ENCODE results near the gene CDH20.

Gene CDH20

GRCh38 chr18:61551586-61551985 is 218.4 kb downstream of the CDH20 start:
- Histone ChIP-seq H3K4me1 (ENCODE audit: control insufficient read depth, insufficient read depth, low read depth, low read length) (no peaks in the 10 kb centered on the region), H3K18ac (ENCODE audit: low read depth in 1 of 2, low read length in 2 of 2) (no peak overlapping the region), H3K9ac (ENCODE audit: low read length) (no peak overlapping the region), H3K27ac (ENCODE audit: low read length, poor library complexity, severe bottlenecking) (no peak overlapping the region), H2BK5ac (ENCODE audit: low read depth, low read length, poor library complexity, severe bottlenecking) (no peak overlapping the region), H3K23ac (ENCODE audit: low read length in 2 of 2) (no peak overlapping the region), H2BK15ac (ENCODE audit: low read depth, poor library complexity, severe bottlenecking) (no peak overlapping the region), H3K4me3 (ENCODE audit: insufficient read depth in 1 of 2, low read depth in 1 of 2, low read length in 2 of 2) (no peak overlapping the region), H2AK5ac (ENCODE audit: low read length, severe bottlenecking) (no peak overlapping the region), H2BK12ac (ENCODE audit: low read length in 2 of 2) (no peak overlapping the region), H3K4ac (ENCODE audit: low read depth in 1 of 2, low read length in 2 of 2) (no peak overlapping the region), H3K4me2 (ENCODE audit: low read length, poor library complexity, severe bottlenecking) (no peak overlapping the region), H4K8ac (ENCODE audit: low read length) (no peak overlapping the region), H3K36me3 (ENCODE audit: control insufficient read depth in 1 of 2, insufficient read depth in 2 of 2, low read depth in 1 of 2, low read length in 2 of 2) (peaks cover 0 to 8% of the 10 kb centered on the region in 2 experiments), H3K14ac (ENCODE audit: low read length in 2 of 2) (no peak overlapping the region), H2AFZ (ENCODE audit: low read depth, low read length) (no peak overlapping the region), H3K27me3 (ENCODE audit: control insufficient read depth in 1 of 2, insufficient read depth in 1 of 2, low read length in 2 of 2) (peaks cover 0 to 5% of the 10 kb centered on the region in 2 experiments), H3K79me1 (replicated peaks; ENCODE audit: low read length, poor library complexity, severe bottlenecking) (no peaks in the 10 kb centered on the region), H4K91ac (ENCODE audit: low read length) (no peak overlapping the region), H3K9me3 (ENCODE audit: control insufficient read depth, low read length) (no peaks in the 10 kb centered on the region), H2BK120ac (ENCODE audit: low read depth, low read length) (no peak overlapping the region)
- DNase-seq = peak; percentile 88
- 18% methylated on average over 3 of the region's 5 CpGs for WGBS

GRCh38 chr18:61553045-61553659 is 219.9 kb downstream of the CDH20 start:
- H4K8ac ChIP-seq (ENCODE audit: low read length) = no peak overlapping the region
- H3K23ac ChIP-seq (ENCODE audit: low read length in 2 of 2) = no peak overlapping the region
- no peak overlapping the region for H2AK5ac ChIP-seq (ENCODE audit: low read length, severe bottlenecking)
- no peak overlapping the region for H4K91ac ChIP-seq (ENCODE audit: low read length)
- H3K27me3 ChIP-seq (ENCODE audit: control insufficient read depth in 1 of 2, insufficient read depth in 1 of 2, low read length in 2 of 2) = peaks cover 0 to 5% of the 10 kb centered on the region in 2 experiments
- DNase-seq = no peak
- H2BK120ac ChIP-seq (ENCODE audit: low read depth, low read length) = no peak overlapping the region
- H3K4me1 ChIP-seq (ENCODE audit: control insufficient read depth, insufficient read depth, low read depth, low read length) = no peaks in the 10 kb centered on the region
- no peak overlapping the region for H3K4me2 ChIP-seq (ENCODE audit: low read length, poor library complexity, severe bottlenecking)
- no peak overlapping the region for H3K27ac ChIP-seq (ENCODE audit: low read length, poor library complexity, severe bottlenecking)
- no peak overlapping the region for H2BK15ac ChIP-seq (ENCODE audit: low read depth, poor library complexity, severe bottlenecking)
- no peak overlapping the region for H3K18ac ChIP-seq (ENCODE audit: low read depth in 1 of 2, low read length in 2 of 2)
- no peak overlapping the region for H2BK12ac ChIP-seq (ENCODE audit: low read length in 2 of 2)
- no peaks in the 10 kb centered on the region for H3K79me1 ChIP-seq (replicated peaks; ENCODE audit: low read length, poor library complexity, severe bottlenecking)
- WGBS = no CpG with 5 or more reads among the region's 4 CpGs
- H2BK5ac ChIP-seq (ENCODE audit: low read depth, low read length, poor library complexity, severe bottlenecking) = no peak overlapping the region
- no peak overlapping the region for H3K4me3 ChIP-seq (ENCODE audit: insufficient read depth in 1 of 2, low read depth in 1 of 2, low read length in 2 of 2)
- no peak overlapping the region for H2AFZ ChIP-seq (ENCODE audit: low read depth, low read length)
- no peak overlapping the region for H3K4ac ChIP-seq (ENCODE audit: low read depth in 1 of 2, low read length in 2 of 2)
- peaks cover 0 to 8% of the 10 kb centered on the region in 2 experiments for H3K36me3 ChIP-seq (ENCODE audit: control insufficient read depth in 1 of 2, insufficient read depth in 2 of 2, low read depth in 1 of 2, low read length in 2 of 2)
- no peak overlapping the region for H3K14ac ChIP-seq (ENCODE audit: low read length in 2 of 2)
- no peak overlapping the region for H3K9ac ChIP-seq (ENCODE audit: low read length)
- no peaks in the 10 kb centered on the region for H3K9me3 ChIP-seq (ENCODE audit: control insufficient read depth, low read length)

- Histone ChIP-seq H4K91ac (ENCODE audit: low read length) (no peak overlapping the region), H2AFZ (ENCODE audit: low read depth, low read length) (no peak overlapping the region), H3K4me3 (ENCODE audit: insufficient read depth in 1 of 2, low read depth in 1 of 2, low read length in 2 of 2) (no peak overlapping the region), H3K79me1 (replicated peaks; ENCODE audit: low read length, poor library complexity, severe bottlenecking) (no peaks in the 10 kb centered on the region), H2AK5ac (ENCODE audit: low read length, severe bottlenecking) (no peak overlapping the region), H3K4me1 (ENCODE audit: control insufficient read depth, insufficient read depth, low read depth, low read length) (no peaks in the 10 kb centered on the region), H3K4ac (ENCODE audit: low read depth in 1 of 2, low read length in 2 of 2) (no peak overlapping the region), H2BK120ac (ENCODE audit: low read depth, low read length) (peak overlapping the region; percentile 49), H3K23ac (ENCODE audit: low read length in 2 of 2) (no peak overlapping the region), H2BK5ac (ENCODE audit: low read depth, low read length, poor library complexity, severe bottlenecking) (no peak overlapping the region), H3K27ac (ENCODE audit: low read length, poor library complexity, severe bottlenecking) (no peak overlapping the region), H3K27me3 (ENCODE audit: control insufficient read depth in 1 of 2, insufficient read depth in 1 of 2, low read length in 2 of 2) (peaks cover 0 to 5% of the 10 kb centered on the region in 2 experiments), H3K4me2 (ENCODE audit: low read length, poor library complexity, severe bottlenecking) (no peak overlapping the region), H3K14ac (ENCODE audit: low read length in 2 of 2) (peak overlapping the region in 1 of 2 experiments; percentile 44), H3K9ac (ENCODE audit: low read length) (no peak overlapping the region), H3K18ac (ENCODE audit: low read depth in 1 of 2, low read length in 2 of 2) (peak overlapping the region in 1 of 2 experiments; percentile 30), H3K9me3 (ENCODE audit: control insufficient read depth, low read length) (no peaks in the 10 kb centered on the region), H3K36me3 (ENCODE audit: control insufficient read depth in 1 of 2, insufficient read depth in 2 of 2, low read depth in 1 of 2, low read length in 2 of 2) (peaks cover 0 to 8% of the 10 kb centered on the region in 2 experiments), H2BK15ac (ENCODE audit: low read depth, poor library complexity, severe bottlenecking) (no peak overlapping the region), H2BK12ac (ENCODE audit: low read length in 2 of 2) (peak overlapping the region in 1 of 2 experiments; percentile 66), H4K8ac (ENCODE audit: low read length) (peak overlapping the region; percentile 42)
- DNase-seq = no peak
- 97% methylated on average over 67 of the region's 67 CpGs for WGBS
Measured at GRCh38 chr18:61554117-61554776, 221.0 kb downstream of the CDH20 start.

GRCh38 chr18:61554946-61555361 is 221.7 kb downstream of the CDH20 start:
- Histone ChIP-seq H2AK5ac (ENCODE audit: low read length, severe bottlenecking) (no peak overlapping the region), H4K91ac (ENCODE audit: low read length) (no peak overlapping the region), H4K8ac (ENCODE audit: low read length) (no peak overlapping the region), H3K4me2 (ENCODE audit: low read length, poor library complexity, severe bottlenecking) (no peak overlapping the region), H2BK5ac (ENCODE audit: low read depth, low read length, poor library complexity, severe bottlenecking) (no peak overlapping the region), H3K18ac (ENCODE audit: low read depth in 1 of 2, low read length in 2 of 2) (no peak overlapping the region), H3K23ac (ENCODE audit: low read length in 2 of 2) (no peak overlapping the region), H2AFZ (ENCODE audit: low read depth, low read length) (no peak overlapping the region), H3K14ac (ENCODE audit: low read length in 2 of 2) (no peak overlapping the region), H3K27me3 (ENCODE audit: control insufficient read depth in 1 of 2, insufficient read depth in 1 of 2, low read length in 2 of 2) (peaks cover 0 to 5% of the 10 kb centered on the region in 2 experiments), H3K9ac (ENCODE audit: low read length) (no peak overlapping the region), H3K4me1 (ENCODE audit: control insufficient read depth, insufficient read depth, low read depth, low read length) (no peaks in the 10 kb centered on the region), H3K4ac (ENCODE audit: low read depth in 1 of 2, low read length in 2 of 2) (no peak overlapping the region), H2BK12ac (ENCODE audit: low read length in 2 of 2) (no peak overlapping the region), H3K4me3 (ENCODE audit: insufficient read depth in 1 of 2, low read depth in 1 of 2, low read length in 2 of 2) (no peak overlapping the region), H2BK15ac (ENCODE audit: low read depth, poor library complexity, severe bottlenecking) (no peak overlapping the region), H3K9me3 (ENCODE audit: control insufficient read depth, low read length) (no peaks in the 10 kb centered on the region), H2BK120ac (ENCODE audit: low read depth, low read length) (no peak overlapping the region), H3K36me3 (ENCODE audit: control insufficient read depth in 1 of 2, insufficient read depth in 2 of 2, low read depth in 1 of 2, low read length in 2 of 2) (peaks cover 0 to 8% of the 10 kb centered on the region in 2 experiments), H3K27ac (ENCODE audit: low read length, poor library complexity, severe bottlenecking) (no peak overlapping the region), H3K79me1 (replicated peaks; ENCODE audit: low read length, poor library complexity, severe bottlenecking) (no peaks in the 10 kb centered on the region)
- no peak for DNase-seq
- WGBS = 80% methylated on average over 4 of the region's 4 CpGs

Data from mesenchymal stem cell (in vitro differentiated cells and primary cell).